H1 (cell line): ENCODE data around the gene TMEM59L. TPM values are rescaled to one million over a fixed set of nuclear protein-coding genes. Genes with fewer than 3 reads are reported as not detected.

ENCODE experiments used
- CTCF ChIA-PET: fragments of 300-600 bp; sonication (Branson Sonifier 250); formaldehyde crosslinking; loops from one replicate; lab custom pipeline; 2021; ENCODE audit not compliant: partially characterized antibody; lab: Charles Lee
- POLR2A ChIA-PET: fragments of 300-600 bp; sonication (Branson Sonifier 250); formaldehyde crosslinking; loops from one replicate; lab custom pipeline; 2021; ENCODE audit warnings: inconsistent platforms; ENCODE audit not compliant: partially characterized antibody; lab: Charles Lee
- DNase-seq, 2 experiments: peaks; one replicate each; pipeline versions ENCODE4 v3.0.0 to v3.0.0-alpha.2; 2010 to 2022; ENCODE audit warnings: low spot score in 2 of 2, low read depth in 1 of 2, mixed read lengths in 1 of 2
- FAIRE-seq: peaks from 2 replicates; lab custom pipeline; 2011; peaks lifted over from hg19 to GRCh38; lab: Jason Lieb, UNC
- H2AFZ ChIP-seq: 2 replicates; pipeline ENCODE4 v1.8.1; 2012; ENCODE audit warnings: low read length, inconsistent platforms
- H2AK5ac ChIP-seq: 2 replicates; pipeline ENCODE4 v1.6.1; 2013; ENCODE audit warnings: low read depth, low read length
- H2BK120ac ChIP-seq: replicated peaks from 2 replicates; pipeline ENCODE3; 2013; ENCODE audit warnings: low read depth, low read length, inconsistent platforms
- H2BK12ac ChIP-seq: 2 replicates; pipeline ENCODE4 v1.6.1; 2013; ENCODE audit warnings: low read depth, low read length
- H2BK15ac ChIP-seq: 2 replicates; pipeline ENCODE4 v1.6.1; 2013; ENCODE audit warnings: low read length
- H2BK20ac ChIP-seq: 2 replicates; pipeline ENCODE4 v1.6.1; 2013; ENCODE audit warnings: low read length
- H2BK5ac ChIP-seq: 2 replicates; pipeline ENCODE4 v1.6.1; 2013; ENCODE audit warnings: low read depth, low read length
- H3K14ac ChIP-seq: 2 replicates; pipeline ENCODE4 v1.6.1; 2013; ENCODE audit warnings: inconsistent platforms; ENCODE audit not compliant: insufficient read length
- H3K18ac ChIP-seq: 2 replicates; pipeline ENCODE4 v1.6.1; 2013; ENCODE audit warnings: low read length; ENCODE audit errors: extremely low read depth
- H3K23ac ChIP-seq: 2 replicates; pipeline ENCODE4 v1.6.1; 2013; ENCODE audit warnings: inconsistent platforms; ENCODE audit not compliant: insufficient read length
- H3K23me2 ChIP-seq: 2 replicates; pipeline ENCODE4 v1.6.1; 2013; ENCODE audit warnings: low read depth, low read length
- H3K27ac ChIP-seq: 2 replicates; pipeline ENCODE4 v1.6.1; 2011; ENCODE audit warnings: low read depth, low read length, inconsistent platforms
- H3K27me3 ChIP-seq, 4 experiments: replicated peaks in 1 of 4; 1 replicate in 1 of 4; 2 replicates in 3 of 4; pipeline versions ENCODE4 v1.6.1 to v1.8.1; 2011 to 2013; ENCODE audit warnings: low read length in 3 of 4, mild to moderate bottlenecking in 3 of 4, inconsistent platforms in 2 of 4, mixed read lengths in 2 of 4, moderate library complexity in 1 of 4; ENCODE audit not compliant: control insufficient read depth in 3 of 4, insufficient read depth in 3 of 4; ENCODE audit errors: extremely low read depth in 1 of 4
- H3K36me3 ChIP-seq, 4 experiments: 2 replicates each; pipeline versions ENCODE4 v1.6.1 to v1.8.1; 2011 to 2013; ENCODE audit warnings: mild to moderate bottlenecking in 4 of 4, low read length in 3 of 4, moderate library complexity in 2 of 4, control low read depth in 1 of 4, inconsistent platforms in 1 of 4; ENCODE audit not compliant: insufficient read depth in 4 of 4, control insufficient read depth in 2 of 4
- H3K4ac ChIP-seq: replicated peaks from 2 replicates; pipeline ENCODE3; 2013; ENCODE audit warnings: low read length, low read depth, mixed read lengths, inconsistent platforms; ENCODE audit not compliant: insufficient read length
- H3K4me1 ChIP-seq, 4 experiments: replicated peaks in 1 of 4; 1 replicate in 1 of 4; 2 replicates in 3 of 4; pipeline versions ENCODE4 v1.6.1 to v1.8.1; 2011 to 2013; ENCODE audit warnings: low read length in 3 of 4, inconsistent platforms in 2 of 4, mixed read lengths in 1 of 4; ENCODE audit not compliant: insufficient read depth in 4 of 4, control insufficient read depth in 3 of 4
- H3K4me2 ChIP-seq, 2 experiments: 2 replicates each; pipeline versions ENCODE4 v1.6.1 to v1.8.1; 2011 to 2013; ENCODE audit warnings: low read depth in 2 of 2, low read length in 2 of 2, control low read depth in 1 of 2, inconsistent platforms in 1 of 2, mild to moderate bottlenecking in 1 of 2; ENCODE audit not compliant: insufficient read depth in 1 of 2
- H3K4me3 ChIP-seq, 4 experiments: fragments of 200-600, 300-600 bp in 1 of 4; sonication (generic), shearing (Covaris generic), sonication (Bioruptor Twin) in 1 of 4; 2 replicates each; pipeline versions ENCODE4 v1.5.1 to v1.8.1; 2011 to 2016; ENCODE audit warnings: low read length in 4 of 4, low read depth in 3 of 4, control low read depth in 2 of 4, inconsistent platforms in 2 of 4, mild to moderate bottlenecking in 2 of 4, mixed read lengths in 1 of 4, moderate library complexity in 1 of 4; ENCODE audit not compliant: insufficient read depth in 2 of 4; ENCODE audit errors: extremely low read depth in 1 of 4
- H3K56ac ChIP-seq: replicated peaks from 2 replicates; pipeline ENCODE3; 2013; ENCODE audit warnings: low read depth, mild to moderate bottlenecking, mixed read lengths, low read length, inconsistent platforms; ENCODE audit not compliant: insufficient read length
- H3K79me1 ChIP-seq: 2 replicates; pipeline ENCODE4 v1.6.1; 2013; ENCODE audit warnings: low read depth, low read length, control low read depth
- H3K79me2 ChIP-seq, 2 experiments: 2 replicates each; pipeline versions ENCODE4 v1.6.1 to v1.8.1; 2012 to 2013; ENCODE audit warnings: low read length in 2 of 2, mild to moderate bottlenecking in 2 of 2, inconsistent platforms in 1 of 2; ENCODE audit not compliant: insufficient read depth in 2 of 2, control insufficient read depth in 1 of 2
- H3K9ac ChIP-seq, 4 experiments: replicated peaks in 1 of 4; 1 replicate in 1 of 4; 2 replicates in 3 of 4; pipeline versions ENCODE4 v1.6.1 to v1.8.1; 2011 to 2013; ENCODE audit warnings: low read depth in 3 of 4, low read length in 3 of 4, control low read depth in 2 of 4, mild to moderate bottlenecking in 2 of 4, moderate library complexity in 2 of 4, inconsistent platforms in 1 of 4; ENCODE audit errors: extremely low read depth in 1 of 4
- H3K9me3 ChIP-seq, 2 experiments: 2 replicates each; pipeline versions ENCODE4 v1.6.1 to v1.8.1; 2012 to 2013; ENCODE audit warnings: mild to moderate bottlenecking in 2 of 2, moderate library complexity in 2 of 2, control low read depth in 1 of 2, inconsistent platforms in 1 of 2, low read depth in 1 of 2, low read length in 1 of 2, mixed read lengths in 1 of 2; ENCODE audit not compliant: insufficient read depth in 2 of 2
- H4K20me1 ChIP-seq, 2 experiments: replicated peaks in 1 of 2; 2 replicates each; pipeline versions ENCODE3 to v1.8.1; 2011 to 2013; ENCODE audit warnings: inconsistent platforms in 2 of 2, low read length in 2 of 2, mild to moderate bottlenecking in 1 of 2; ENCODE audit not compliant: insufficient read depth in 2 of 2, control insufficient read depth in 1 of 2
- H4K5ac ChIP-seq: 2 replicates; pipeline ENCODE4 v1.6.1; 2013; ENCODE audit warnings: low read length, low read depth, mixed read lengths, inconsistent platforms; ENCODE audit not compliant: insufficient read length
- H4K8ac ChIP-seq: 2 replicates; pipeline ENCODE4 v1.8.0; 2013; ENCODE audit warnings: mild to moderate bottlenecking, moderate library complexity, low read length, inconsistent platforms; ENCODE audit not compliant: insufficient read depth; ENCODE audit errors: extremely low read depth
- H4K91ac ChIP-seq: replicated peaks from 2 replicates; pipeline ENCODE3; 2013; ENCODE audit warnings: low read length, mixed read lengths, inconsistent platforms; ENCODE audit not compliant: insufficient read length
- CTBP2 ChIP-seq: IDR thresholded peaks from 2 replicates; pipeline ENCODE4 v1.7.0; 2011; ENCODE audit warnings: borderline replicate concordance, mild to moderate bottlenecking, moderate library complexity, mixed read lengths, low read length; ENCODE audit not compliant: insufficient read depth, insufficient read length
- SP2 ChIP-seq: IDR thresholded peaks from 2 replicates; pipeline ENCODE4 v1.6.1; 2012; ENCODE audit warnings: mild to moderate bottlenecking, low read length, inconsistent platforms
- SP4 ChIP-seq: IDR thresholded peaks from 2 replicates; pipeline ENCODE4 v1.6.1; 2012; ENCODE audit warnings: low read length, inconsistent platforms
- TBP ChIP-seq: IDR thresholded peaks from 2 replicates; pipeline ENCODE4 v1.6.1; 2011; ENCODE audit warnings: low read depth, low read length, improper control_type of control experiment
- WGBS, 2 experiments: shearing (Covaris generic) in 1 of 2; methylation state at CpG; one replicate each; pipeline versions ENCODE4 v1.1.6 to v1.1.7; 2013 to 2015; ENCODE audit warnings: low lambda C conversion rate in 2 of 2, mixed read lengths in 2 of 2, inconsistent platforms in 1 of 2, low coverage in 1 of 2, missing lambda C conversion rate in 1 of 2; ENCODE audit not compliant: insufficient replicate concordance in 2 of 2, insufficient coverage in 1 of 2, insufficient read length in 1 of 2; ENCODE audit errors: extremely low coverage in 1 of 2, missing lambda C conversion rate in 1 of 2; 5-methylcytosine and 5-hydroxymethylcytosine counted together
- polyA plus RNA-seq, 7 experiments: library from polyadenylated mRNA; depleted of rRNA in 3 of 7; stranded (reverse) in 5 of 7; unstranded in 2 of 7; fragments of >200 nt in 5 of 7; fragments of 200-250 nt in 2 of 7; gene quantifications; 1 replicate in 5 of 7; 2 replicates in 1 of 7; 4 replicates in 1 of 7; pipeline versions ENCODE4 v1.2.1 to v1.2.3, GENCODE V29; 2011 to 2013; ENCODE audit warnings: missing spikeins in 2 of 7, mixed read lengths in 2 of 7
- total RNA-seq: library from RNA; stranded (reverse); fragmentation: NEBNext Ultra II Directional; extraction: Animal tissue kit (Norgen Biotek cat#: 25700); gene quantifications from 2 replicates; pipeline ENCODE4 v1.2.1, GENCODE V29; 2021

Gene TMEM59L
- total and polyA plus RNA-seq, 2 of the 8 experiments (the other 6 are each of a cell fraction or from before 2014, with no cell fraction given) = 4.0 to 12.2 TPM

DNA sequence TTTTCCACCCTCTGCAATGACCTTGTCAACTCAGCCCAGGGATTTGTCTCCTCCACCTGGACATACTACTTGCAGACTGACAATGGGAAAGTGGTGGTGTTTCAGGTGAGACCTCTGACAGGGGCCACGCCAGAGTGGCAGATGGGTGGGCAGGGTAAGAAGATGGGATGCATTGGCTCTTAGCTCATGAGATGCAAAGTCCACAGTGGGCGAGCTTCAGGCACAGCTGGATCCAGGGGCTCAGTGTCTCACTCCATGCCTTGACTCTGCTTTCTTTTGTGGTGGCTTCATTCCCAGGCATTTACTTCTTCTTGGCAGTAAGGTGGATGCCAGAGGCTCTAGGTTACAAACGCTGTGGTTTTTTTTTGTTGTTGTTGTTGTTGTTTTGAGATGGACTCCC is 3.4 kb downstream of the TMEM59L start:
- H3K4me3 ChIP-seq = no peak overlapping the region
- H3K18ac ChIP-seq = no peak overlapping the region
- CTCF ChIA-PET = interaction anchor here (0.6 to 1.6 kb wide), 5 partner anchors 12 to 366 kb away, joined by 3 to 6 read pairs (median 3); no protein-coding TSS in a partner anchor
- peaks cover 29 to 43% (median 39%) of the 10 kb centered on the region in 4 experiments for H3K27me3 ChIP-seq
- H3K4ac ChIP-seq = no peak overlapping the region
- no peaks in the 10 kb centered on the region for H3K79me1 ChIP-seq
- TF ChIP-seq TBP (no peak), SP2 (no peak), SP4 (no peak), CTBP2 (no peak)
- H4K8ac ChIP-seq = no peak overlapping the region
- H3K27ac ChIP-seq = no peak overlapping the region
- H3K4me1 ChIP-seq = peaks cover 3 to 22% (median 16%) of the 10 kb centered on the region in 4 experiments
- H2BK20ac ChIP-seq = no peak overlapping the region
- no peak overlapping the region for H3K14ac ChIP-seq
- POLR2A ChIA-PET = interaction anchor here (0.7 to 1.0 kb wide), 2 partner anchors 25 to 45 kb away, joined by 3 to 4 read pairs; no protein-coding TSS in a partner anchor
- no peak overlapping the region for H2BK5ac ChIP-seq
- DNase-seq = no peak
- no peak overlapping the region for H2BK15ac ChIP-seq
- no peak overlapping the region for H4K5ac ChIP-seq
- H3K56ac ChIP-seq = no peak overlapping the region
- H3K9ac ChIP-seq = no peak overlapping the region
- peaks cover 0 to 12% of the 10 kb centered on the region in 2 experiments for H4K20me1 ChIP-seq
- no peak overlapping the region for H3K4me2 ChIP-seq
- no peak overlapping the region for H3K23ac ChIP-seq
- H2BK12ac ChIP-seq = no peak overlapping the region
- peaks cover 15% of the 10 kb centered on the region for H3K23me2 ChIP-seq
- no peak overlapping the region for H2BK120ac ChIP-seq
- WGBS, 2 experiments = 83% methylated on average over 3 of the region's 3 CpGs; no CpG with 5 or more reads in 1 of the 2 experiments
- H3K9me3 ChIP-seq = no peaks in the 10 kb centered on the region
- no peak overlapping the region for H2AK5ac ChIP-seq
- no peak overlapping the region for H4K91ac ChIP-seq
- no peak for FAIRE-seq
- peaks cover 0 to 3% (median 0%) of the 10 kb centered on the region in 4 experiments; a peak in 1 of 8 replicates for H3K36me3 ChIP-seq
- no peaks in the 10 kb centered on the region for H3K79me2 ChIP-seq
- no peak overlapping the region for H2AFZ ChIP-seq
